ENCODE measurements around the gene GTSF1L. TPM values are rescaled to one million over a fixed set of nuclear protein-coding genes. Genes with fewer than 3 reads are reported as not detected.

Gene GTSF1L
- total RNA-seq, 1 experiment from 2014 or later = not detected

DNA sequence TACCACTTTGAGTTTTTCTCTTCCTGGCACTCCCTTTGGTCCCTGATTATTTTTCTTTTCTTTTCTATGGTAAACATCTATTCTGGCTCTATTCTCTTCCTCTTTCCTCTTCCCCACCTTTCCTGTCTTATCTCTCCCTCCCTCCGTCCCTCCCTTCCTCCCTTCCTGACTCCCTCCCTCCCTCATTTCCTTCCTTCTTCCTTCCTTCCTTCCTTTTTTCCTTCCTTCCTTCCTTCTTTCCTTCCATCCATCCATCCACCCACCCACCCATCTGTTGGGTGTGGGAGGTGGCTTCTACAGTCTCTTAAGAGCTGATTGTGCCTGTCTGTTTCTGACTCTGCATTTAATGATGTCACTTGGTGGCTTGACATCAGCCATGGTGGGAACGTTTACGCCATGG, 43.5 kb upstream of the GTSF1L start:
- Histone ChIP-seq H2BK12ac (ENCODE audit: insufficient read length, low read depth, low read length) (no peak overlapping the region), H2BK120ac (ENCODE audit: low read depth, low read length, poor library complexity, severe bottlenecking) (no peak overlapping the region), H3K23me2 (ENCODE audit: insufficient read length, low read depth, low read length, poor library complexity, severe bottlenecking) (no peaks in the 10 kb centered on the region), H2AFZ (ENCODE audit: low read length) (no peak overlapping the region), H4K8ac (replicated peaks; ENCODE audit: insufficient read length, low read depth, low read length) (no peak overlapping the region), H2BK20ac (ENCODE audit: low read depth, low read length, poor library complexity, severe bottlenecking) (no peak overlapping the region), H3K9me3 (ENCODE audit: control insufficient read depth, low read depth, low read length) (no peaks in the 10 kb centered on the region), H3K4me2 (ENCODE audit: insufficient read depth, insufficient read length, low read length) (no peak overlapping the region), H2AK5ac (ENCODE audit: insufficient read length, low read length) (no peak overlapping the region), H3K23ac (ENCODE audit: insufficient read length, low read depth, low read length) (no peak overlapping the region), H3K4me1 (ENCODE audit: insufficient read depth, low read length) (no peaks in the 10 kb centered on the region; the same call in 1 of the 2 replicates), H3K27me3 (ENCODE audit: insufficient read depth, low read length) (no peaks in the 10 kb centered on the region), H3K18ac (ENCODE audit: insufficient read length, low read depth, low read length) (no peak overlapping the region), H2BK5ac (ENCODE audit: insufficient read length, low read length) (no peak overlapping the region), H2BK15ac (ENCODE audit: low read depth, low read length) (no peak overlapping the region), H3K79me2 (ENCODE audit: insufficient read depth, low read length) (no peaks in the 10 kb centered on the region; the same call in 1 of the 2 replicates), H3K9ac (ENCODE audit: extremely low read depth, insufficient read length, low read length) (no peak overlapping the region), H3K4ac (ENCODE audit: low read depth, low read length) (no peak overlapping the region), H4K20me1 (ENCODE audit: control insufficient read depth, insufficient read depth, insufficient read length) (no peaks in the 10 kb centered on the region), H3K56ac (ENCODE audit: insufficient read length, low read depth, low read length) (no peak overlapping the region), H4K5ac (ENCODE audit: insufficient read length, low read depth, low read length) (no peak overlapping the region), H4K91ac (ENCODE audit: insufficient read length, low read depth, low read length) (no peak overlapping the region), H3K14ac (ENCODE audit: insufficient read depth, low read length) (no peak overlapping the region), H3K79me1 (ENCODE audit: insufficient read depth, low read depth, low read length, poor library complexity, severe bottlenecking) (no peaks in the 10 kb centered on the region), H3T11ph (ENCODE audit: low read length) (no peak overlapping the region), H3K27ac (ENCODE audit: insufficient read length, low read depth, low read length) (no peak overlapping the region)
- TF ChIP-seq, protein P1, sequence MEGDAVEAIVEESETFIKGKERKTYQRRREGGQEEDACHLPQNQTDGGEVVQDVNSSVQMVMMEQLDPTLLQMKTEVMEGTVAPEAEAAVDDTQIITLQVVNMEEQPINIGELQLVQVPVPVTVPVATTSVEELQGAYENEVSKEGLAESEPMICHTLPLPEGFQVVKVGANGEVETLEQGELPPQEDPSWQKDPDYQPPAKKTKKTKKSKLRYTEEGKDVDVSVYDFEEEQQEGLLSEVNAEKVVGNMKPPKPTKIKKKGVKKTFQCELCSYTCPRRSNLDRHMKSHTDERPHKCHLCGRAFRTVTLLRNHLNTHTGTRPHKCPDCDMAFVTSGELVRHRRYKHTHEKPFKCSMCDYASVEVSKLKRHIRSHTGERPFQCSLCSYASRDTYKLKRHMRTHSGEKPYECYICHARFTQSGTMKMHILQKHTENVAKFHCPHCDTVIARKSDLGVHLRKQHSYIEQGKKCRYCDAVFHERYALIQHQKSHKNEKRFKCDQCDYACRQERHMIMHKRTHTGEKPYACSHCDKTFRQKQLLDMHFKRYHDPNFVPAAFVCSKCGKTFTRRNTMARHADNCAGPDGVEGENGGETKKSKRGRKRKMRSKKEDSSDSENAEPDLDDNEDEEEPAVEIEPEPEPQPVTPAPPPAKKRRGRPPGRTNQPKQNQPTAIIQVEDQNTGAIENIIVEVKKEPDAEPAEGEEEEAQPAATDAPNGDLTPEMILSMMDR (conservative IDR thresholded peaks at IDR 0.05) = no peak
- WGBS (ENCODE audit: extremely low coverage, insufficient read length, low lambda C conversion rate) = no CpG with 5 or more reads among the region's 3 CpGs
- H3K36me3 Mint-ChIP-seq (ENCODE audit: insufficient read depth in 1 of 3, low read depth in 3 of 3) = no peaks in the 10 kb centered on the region
- H3K27ac Mint-ChIP-seq = no peak overlapping the region
- no peak overlapping the region for H3K4me3 Mint-ChIP-seq
- H3K4me1 Mint-ChIP-seq = peaks cover 6 to 10% of the 10 kb centered on the region in 2 experiments
- H3K27me3 Mint-ChIP-seq (ENCODE audit: low read depth) = peaks cover 2% of the 10 kb centered on the region; the same call in 1 of the 2 replicates
- no peak for DNase-seq
- H3K9me3 Mint-ChIP-seq = peaks cover 0 to 4% of the 10 kb centered on the region in 2 experiments; a peak in 1 of 5 replicates
